GM12878 (cell line): ENCODE data around the gene ENGASE. TPM values are rescaled to one million over a fixed set of nuclear protein-coding genes. Genes with fewer than 3 reads are reported as not detected.

Source experiments
- ATAC-seq: fragments of 200-7000 bp; cut with Tn5 transposase; 3 replicates; pipeline ENCODE4 v1.9.1; 2020; ENCODE audit warnings: mild to moderate bottlenecking, moderate library complexity
- BruUV-seq: library from RNA; stranded (reverse); fragments of 400-500 nt; replicated peaks from 2 replicates; lab custom pipeline; 2021; lab: Mats Ljungman, UMichigan
- CTCF ChIA-PET: fragments of 300-600 bp; sonication (Branson Sonifier 250); formaldehyde crosslinking; extraction: SDS; loops from one replicate; lab custom pipeline; 2021; ENCODE audit warnings: inconsistent platforms; lab: Yijun Ruan, JAX
- POLR2A ChIA-PET: fragments of 350-600 bp; formaldehyde crosslinking; extraction: SDS; loops from one replicate; lab custom pipeline; 2021; ENCODE audit warnings: inconsistent platforms; lab: Charles Lee
- RAD21 ChIA-PET: fragments of 300-600 bp; sonication (Branson Sonifier 250); formaldehyde crosslinking; loops from one replicate; lab custom pipeline; 2023; ENCODE audit warnings: antibody characterized with exemption; ENCODE audit not compliant: unreplicated experiment; lab: Charles Lee
- SMC1A ChIA-PET: fragments of 300-600 bp; sonication (Branson Sonifier 250); formaldehyde crosslinking; loops from one replicate; lab custom pipeline; 2023; ENCODE audit not compliant: unreplicated experiment, uncharacterized antibody; lab: Charles Lee
- DNase-seq: peaks from one replicate; pipeline ENCODE4 v3.0.0-alpha.2; 2011; ENCODE audit warnings: low read depth, low spot score
- FAIRE-seq: peaks from 3 replicates; lab custom pipeline; 2011; peaks lifted over from hg19 to GRCh38; lab: Jason Lieb, UNC
- H2AFZ ChIP-seq: 2 replicates; pipeline ENCODE4 v1.6.0; 2011; ENCODE audit warnings: low read depth, low read length, control low read depth; ENCODE audit not compliant: control insufficient read depth
- H3K27ac ChIP-seq: 2 replicates; pipeline ENCODE4 v1.5.1; 2011; ENCODE audit warnings: control low read depth; ENCODE audit not compliant: control insufficient read depth, insufficient read depth
- H3K27me3 ChIP-seq, 2 experiments: replicated peaks in 1 of 2; 2 replicates each; pipeline versions ENCODE4 v1.6.0 to v1.6.1; 2011; ENCODE audit warnings: low read length in 1 of 2; ENCODE audit not compliant: control insufficient read depth in 2 of 2, insufficient read depth in 2 of 2
- H3K36me3 ChIP-seq, 2 experiments: 2 replicates each; pipeline ENCODE4 v1.5.1; 2011; ENCODE audit warnings: low read length in 1 of 2; ENCODE audit not compliant: control insufficient read depth in 2 of 2, insufficient read depth in 2 of 2
- H3K4me1 ChIP-seq: 2 replicates; pipeline ENCODE4 v1.6.1; 2011; ENCODE audit warnings: mild to moderate bottlenecking, low read length, moderate library complexity, mixed read lengths; ENCODE audit not compliant: control insufficient read depth, insufficient read depth
- H3K4me2 ChIP-seq: 2 replicates; pipeline ENCODE4 v1.6.0; 2011; ENCODE audit warnings: control low read depth; ENCODE audit not compliant: control insufficient read depth, insufficient read depth
- H3K4me3 ChIP-seq: fragments of 200-600 bp; sonication (generic); 2 replicates; pipeline ENCODE4 v1.5.1; 2016
- H3K79me2 ChIP-seq: 2 replicates; pipeline ENCODE4 v1.6.0; 2011; ENCODE audit warnings: low read length; ENCODE audit not compliant: control insufficient read depth, insufficient read depth
- H3K9ac ChIP-seq: 2 replicates; pipeline ENCODE4 v1.8.0; 2011; ENCODE audit warnings: low read length, control low read depth, mixed read lengths; ENCODE audit not compliant: control insufficient read depth, insufficient read depth
- H3K9me3 ChIP-seq: replicated peaks from 3 replicates; pipeline ENCODE4 v1.5.1; 2011; ENCODE audit warnings: mild to moderate bottlenecking, low read length; ENCODE audit not compliant: control insufficient read depth, insufficient read depth
- H4K20me1 ChIP-seq: 2 replicates; pipeline ENCODE4 v1.6.0; 2011; ENCODE audit not compliant: control insufficient read depth, insufficient read depth
- BHLHE40 ChIP-seq, 2 experiments: fragments of 450-650 bp in 1 of 2; IDR thresholded peaks; 2 replicates each; pipeline ENCODE4 v1.6.1; 2011 to 2017; ENCODE audit warnings: low read depth in 2 of 2, borderline replicate concordance in 1 of 2, improper control_type of control experiment in 1 of 2, low read length in 1 of 2, mild to moderate bottlenecking in 1 of 2
- BRCA1 ChIP-seq: IDR thresholded peaks from 2 replicates; pipeline ENCODE4 v1.6.1; 2011; ENCODE audit warnings: low read depth, low read length, improper control_type of control experiment
- CHD2 ChIP-seq: IDR thresholded peaks from 2 replicates; pipeline ENCODE4 v1.6.1; 2011; ENCODE audit warnings: low read depth, low read length, improper control_type of control experiment, borderline replicate concordance
- CREM ChIP-seq: IDR thresholded peaks from 2 replicates; pipeline ENCODE4 v1.6.1; 2014; ENCODE audit warnings: antibody characterized with exemption, low read depth
- MYB ChIP-seq: fragments of 150-350 bp; IDR thresholded peaks from 2 replicates; pipeline ENCODE4 v1.6.1; 2014; ENCODE audit warnings: mild to moderate bottlenecking, low read depth, low read length, borderline replicate concordance
- POLR2A ChIP-seq: IDR thresholded peaks from 2 replicates; pipeline ENCODE4 v1.6.1; 2011; ENCODE audit warnings: low read depth, mild to moderate bottlenecking, low read length
- RAD51 ChIP-seq: fragments of 450-650 bp; IDR thresholded peaks from 2 replicates; pipeline ENCODE4 v1.6.1; 2016; ENCODE audit warnings: moderate library complexity, mild to moderate bottlenecking, inconsistent platforms
- RB1 ChIP-seq: fragments of 450-650 bp; formaldehyde crosslinking; IDR thresholded peaks from 2 replicates; pipeline ENCODE4 v1.6.1; 2017; ENCODE audit warnings: mild to moderate bottlenecking, borderline replicate concordance
- SMC3 ChIP-seq: IDR thresholded peaks from 2 replicates; pipeline ENCODE4 v1.6.1; 2011; ENCODE audit warnings: low read length, improper control_type of control experiment, borderline replicate concordance
- SUPT20H ChIP-seq: IDR thresholded peaks from 2 replicates; pipeline ENCODE4 v1.6.1; 2011; ENCODE audit warnings: low read depth, mild to moderate bottlenecking, low read length, moderate library complexity, borderline replicate concordance; ENCODE audit not compliant: control insufficient read depth
- SUZ12 ChIP-seq: fragments of 200-600 bp; sonication (generic); IDR thresholded peaks from one replicate; pipeline ENCODE4 v1.6.1; 2018; ENCODE audit warnings: antibody characterized with exemption, mild to moderate bottlenecking; ENCODE audit not compliant: unreplicated experiment
- ZBED1 ChIP-seq: IDR thresholded peaks from 2 replicates; pipeline ENCODE4 v1.6.1; 2016; ENCODE audit warnings: borderline replicate concordance
- ZNF622 ChIP-seq: fragments of 450-650 bp; IDR thresholded peaks from 2 replicates; pipeline ENCODE4 v1.6.1; 2017; ENCODE audit warnings: mild to moderate bottlenecking, inconsistent platforms
- WGBS: methylation state at CpG from one replicate; pipeline ENCODE4 v1.1.6; 2016; ENCODE audit warnings: low lambda C conversion rate; ENCODE audit not compliant: insufficient replicate concordance, insufficient coverage; ENCODE audit errors: missing lambda C conversion rate; 5-methylcytosine and 5-hydroxymethylcytosine counted together
- in situ Hi-C: fragments of 300-500 bp; cut with MboI; formaldehyde crosslinking; loops from 9 replicates; pipeline ENCODE4 v1.14.3; 2018; ENCODE audit warnings: mixed read lengths
- intact Hi-C: fragments of 100-400 bp; cut with micrococcal nuclease; formaldehyde crosslinking; loops from one replicate; pipeline ENCODE4 v1.14.2; 2022; ENCODE audit not compliant: unreplicated experiment
- polyA plus RNA-seq, 11 experiments: library from polyadenylated mRNA; depleted of rRNA in 4 of 11; unstranded in 6 of 11; stranded (reverse) in 5 of 11; fragments of >200 nt; fragmentation: Nextera tagmentation in 4 of 11; fragmentation: Illumina TruSeq in 1 of 11; extraction: Ambion mirVana in 4 of 11; extraction: Trizol in 1 of 11; gene quantifications; 1 replicate in 1 of 11; 2 replicates in 10 of 11; pipeline versions ENCODE4 v1.2.1 to v1.2.3, GENCODE V29; 2011 to 2016; ENCODE audit warnings: inconsistent platforms in 2 of 11, missing spikeins in 2 of 11, low read depth in 1 of 11
- total RNA-seq, 4 experiments: library from RNA; depleted of rRNA in 3 of 4; stranded (reverse); fragments of >200 nt in 3 of 4; fragmentation: Illumina TruSeq in 1 of 4; extraction: Trizol in 1 of 4; gene quantifications; 2 replicates each; pipeline versions ENCODE4 v1.2.1 to v1.2.3, GENCODE V29; 2013 to 2021
- TF ChIP-seq, protein P1 (sequence below): IDR thresholded peaks from 2 replicates; pipeline ENCODE4 v1.6.1; 2011; ENCODE audit warnings: low read depth, low read length, improper control_type of control experiment, borderline replicate concordance
- TF ChIP-seq, protein P2 (sequence below): fragments of 450-650 bp; IDR thresholded peaks from 2 replicates; pipeline ENCODE4 v1.6.1; 2017; ENCODE audit warnings: mild to moderate bottlenecking, low read depth, inconsistent platforms; ENCODE audit not compliant: poor library complexity, severe bottlenecking
- TF ChIP-seq, protein P3 (sequence below): IDR thresholded peaks from 2 replicates; pipeline ENCODE4 v1.6.1; 2011; ENCODE audit warnings: mild to moderate bottlenecking, low read depth, low read length, moderate library complexity; ENCODE audit not compliant: insufficient replicate concordance

Gene ENGASE
- total and polyA plus RNA-seq, 10 of the 15 experiments (the other 5 are each of a cell fraction or from before 2014, with no cell fraction given): 0.18 to 28.9 (median 10.5) TPM

DNA sequence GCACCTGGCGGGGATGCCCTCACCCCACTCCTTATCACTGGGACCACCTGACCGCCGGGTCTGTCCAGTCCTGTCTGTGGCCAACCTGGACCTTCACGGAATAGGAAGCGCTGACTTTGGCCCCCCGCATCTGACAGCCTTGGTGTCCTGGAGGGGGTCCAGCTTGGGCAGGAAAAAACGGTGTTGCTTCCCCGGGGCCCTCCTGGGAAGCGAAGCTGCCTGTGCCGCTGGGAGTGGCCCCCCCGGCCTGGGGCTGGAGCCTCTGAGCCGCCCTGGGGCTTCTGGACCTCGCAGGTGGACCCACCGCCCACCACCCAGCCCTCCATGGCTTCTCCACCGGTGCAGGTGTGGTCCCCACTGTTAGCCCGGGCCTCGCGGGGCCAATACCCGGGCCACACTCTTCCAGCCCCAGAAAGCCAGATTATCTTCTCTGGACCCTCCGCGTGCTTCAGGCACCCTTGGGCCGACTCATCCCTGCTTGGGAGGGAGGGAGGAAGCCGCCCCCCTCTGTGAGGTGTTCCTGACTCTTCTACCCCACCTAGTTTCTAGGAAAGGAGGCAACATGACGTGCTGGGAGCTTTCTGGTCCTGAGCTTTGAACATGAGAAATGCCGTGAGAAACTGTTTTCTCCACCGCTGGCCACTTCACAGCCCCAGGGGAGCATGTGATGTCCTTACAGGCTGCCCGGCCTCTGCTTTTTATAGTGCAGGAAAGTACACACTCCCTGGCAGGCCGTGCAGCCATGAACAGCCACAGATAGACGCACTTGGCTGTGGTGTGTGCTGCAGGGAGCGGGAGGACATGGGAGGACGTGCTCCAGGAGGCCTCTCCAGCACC is 49.5 kb upstream of the ENGASE start:
- ATAC-seq (no peak), FAIRE-seq (no peak), DNase-seq (no peak)
- no peak overlapping the region for H2AFZ ChIP-seq
- H3K4me3 ChIP-seq: no peak overlapping the region
- BruUV-seq: no TSS peak
- no peak overlapping the region for H3K9ac ChIP-seq
- in situ Hi-C loops: no loop called here
- RAD21 ChIA-PET: no interaction called here
- no peaks in the 10 kb centered on the region for H3K4me1 ChIP-seq
- peaks cover 22 to 24% of the 10 kb centered on the region in 2 experiments for H3K27me3 ChIP-seq
- POLR2A ChIA-PET: interaction anchor here (0.7 kb wide), 1 partner anchor 664 kb away, joined by 3 read pairs; no protein-coding TSS in a partner anchor
- WGBS: 32% methylated on average over 27 of the region's 31 CpGs
- CTCF ChIA-PET: no interaction called here
- SMC1A ChIA-PET: interaction anchor here (2.5 kb wide), 1 partner anchor 16 kb away, joined by 10 read pairs; no protein-coding TSS in a partner anchor
- H3K27ac ChIP-seq: no peak overlapping the region
- intact Hi-C loops: no loop called here
- TF ChIP-seq POLR2A: no peak
- no peak for TF ChIP-seq SUZ12
- TF ChIP-seq, protein P1, sequence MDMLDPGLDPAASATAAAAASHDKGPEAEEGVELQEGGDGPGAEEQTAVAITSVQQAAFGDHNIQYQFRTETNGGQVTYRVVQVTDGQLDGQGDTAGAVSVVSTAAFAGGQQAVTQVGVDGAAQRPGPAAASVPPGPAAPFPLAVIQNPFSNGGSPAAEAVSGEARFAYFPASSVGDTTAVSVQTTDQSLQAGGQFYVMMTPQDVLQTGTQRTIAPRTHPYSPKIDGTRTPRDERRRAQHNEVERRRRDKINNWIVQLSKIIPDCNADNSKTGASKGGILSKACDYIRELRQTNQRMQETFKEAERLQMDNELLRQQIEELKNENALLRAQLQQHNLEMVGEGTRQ: no peak
- no peak for TF ChIP-seq SMC3
- no peak for TF ChIP-seq CREM
- TF ChIP-seq RB1: no peak
- no peak for TF ChIP-seq CHD2
- TF ChIP-seq, protein P2, sequence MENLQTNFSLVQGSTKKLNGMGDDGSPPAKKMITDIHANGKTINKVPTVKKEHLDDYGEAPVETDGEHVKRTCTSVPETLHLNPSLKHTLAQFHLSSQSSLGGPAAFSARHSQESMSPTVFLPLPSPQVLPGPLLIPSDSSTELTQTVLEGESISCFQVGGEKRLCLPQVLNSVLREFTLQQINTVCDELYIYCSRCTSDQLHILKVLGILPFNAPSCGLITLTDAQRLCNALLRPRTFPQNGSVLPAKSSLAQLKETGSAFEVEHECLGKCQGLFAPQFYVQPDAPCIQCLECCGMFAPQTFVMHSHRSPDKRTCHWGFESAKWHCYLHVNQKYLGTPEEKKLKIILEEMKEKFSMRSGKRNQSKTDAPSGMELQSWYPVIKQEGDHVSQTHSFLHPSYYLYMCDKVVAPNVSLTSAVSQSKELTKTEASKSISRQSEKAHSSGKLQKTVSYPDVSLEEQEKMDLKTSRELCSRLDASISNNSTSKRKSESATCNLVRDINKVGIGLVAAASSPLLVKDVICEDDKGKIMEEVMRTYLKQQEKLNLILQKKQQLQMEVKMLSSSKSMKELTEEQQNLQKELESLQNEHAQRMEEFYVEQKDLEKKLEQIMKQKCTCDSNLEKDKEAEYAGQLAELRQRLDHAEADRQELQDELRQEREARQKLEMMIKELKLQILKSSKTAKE: no peak
- TF ChIP-seq ZBED1: no peak
- TF ChIP-seq RAD51: no peak
- no peak for TF ChIP-seq SUPT20H
- TF ChIP-seq BHLHE40 (IDR thresholded peaks at IDR 0.05; ENCODE audit: borderline replicate concordance in 1 of 2, low read depth in 2 of 2, low read length in 1 of 2): no peak
- no peak for TF ChIP-seq BRCA1
- TF ChIP-seq MYB: no peak
- no peak for TF ChIP-seq ZNF622
- TF ChIP-seq, protein P3, sequence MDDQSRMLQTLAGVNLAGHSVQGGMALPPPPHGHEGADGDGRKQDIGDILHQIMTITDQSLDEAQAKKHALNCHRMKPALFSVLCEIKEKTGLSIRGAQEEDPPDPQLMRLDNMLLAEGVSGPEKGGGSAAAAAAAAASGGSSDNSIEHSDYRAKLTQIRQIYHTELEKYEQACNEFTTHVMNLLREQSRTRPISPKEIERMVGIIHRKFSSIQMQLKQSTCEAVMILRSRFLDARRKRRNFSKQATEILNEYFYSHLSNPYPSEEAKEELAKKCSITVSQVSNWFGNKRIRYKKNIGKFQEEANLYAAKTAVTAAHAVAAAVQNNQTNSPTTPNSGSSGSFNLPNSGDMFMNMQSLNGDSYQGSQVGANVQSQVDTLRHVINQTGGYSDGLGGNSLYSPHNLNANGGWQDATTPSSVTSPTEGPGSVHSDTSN: no peak
- H3K4me2 ChIP-seq: no peak overlapping the region
- H4K20me1 ChIP-seq: no peaks in the 10 kb centered on the region
- H3K9me3 ChIP-seq: no peaks in the 10 kb centered on the region
- H3K36me3 ChIP-seq: no peaks in the 10 kb centered on the region
- no peaks in the 10 kb centered on the region for H3K79me2 ChIP-seq
